Lung (tissue), 12 donors: ENCODE data around the gene PRKCSH. TPM values are rescaled to one million over a fixed set of nuclear protein-coding genes. Genes with fewer than 3 reads are reported as not detected.
"Not testable (repeated sequence)": the region's sequence is repeated elsewhere in the genome, so short reads cannot be mapped to it uniquely, and the experiment has no call there.

ENCODE experiments used
- ATAC-seq: fragments of 200-7000 bp; cut with Tn5 transposase; one replicate; pipeline ENCODE4 v1.9.1; 2020; ENCODE audit warnings: moderate number of reproducible peaks; ENCODE audit not compliant: insufficient read depth, low FRiP score
- DNase-seq, 3 donors: peaks; one replicate each; pipeline ENCODE4 v3.0.0-alpha.2; 2013 to 2017
- H3K27ac ChIP-seq, 2 donors: one replicate each; pipeline ENCODE4 v1.5.1; 2013; ENCODE audit warnings: mild to moderate bottlenecking in 2 of 2, moderate library complexity in 2 of 2, control low read depth in 1 of 2, inconsistent platforms in 1 of 2, low read depth in 1 of 2, low read length in 1 of 2
- H3K27me3 ChIP-seq, 3 donors: one replicate each; pipeline ENCODE4 v1.5.1; 2013; ENCODE audit warnings: low read length in 2 of 3; ENCODE audit not compliant: control insufficient read depth in 3 of 3, insufficient read depth in 3 of 3
- H3K36me3 ChIP-seq, 4 donors: one replicate each; pipeline ENCODE4 v1.5.1; 2013; ENCODE audit warnings: low read length in 4 of 4, mild to moderate bottlenecking in 1 of 4, moderate library complexity in 1 of 4; ENCODE audit not compliant: control insufficient read depth in 4 of 4, insufficient read depth in 4 of 4
- H3K4me1 ChIP-seq, 5 donors: one replicate each; pipeline ENCODE4 v1.5.1; 2013; ENCODE audit warnings: low read length in 5 of 5, mild to moderate bottlenecking in 2 of 5, moderate library complexity in 1 of 5; ENCODE audit not compliant: control insufficient read depth in 5 of 5, insufficient read depth in 5 of 5
- H3K4me3 ChIP-seq: one replicate; pipeline ENCODE4 v1.5.1; 2013; ENCODE audit warnings: mild to moderate bottlenecking, control low read depth, moderate library complexity
- H3K9ac ChIP-seq, 2 donors: one replicate each; pipeline ENCODE4 v1.5.1; 2013; ENCODE audit warnings: low read length in 2 of 2, control low read depth in 1 of 2; ENCODE audit not compliant: insufficient read depth in 1 of 2
- H3K9me3 ChIP-seq, 4 donors: one replicate each; pipeline ENCODE4 v1.5.1; 2013; ENCODE audit warnings: low read length in 3 of 4, mild to moderate bottlenecking in 1 of 4, moderate library complexity in 1 of 4; ENCODE audit not compliant: control insufficient read depth in 4 of 4, insufficient read depth in 3 of 4
- CTCF ChIP-seq: IDR thresholded peaks from 2 replicates; pipeline ENCODE4 v1.5.1; 2012; ENCODE audit warnings: mild to moderate bottlenecking; ENCODE audit errors: control extremely low read depth, extremely low read depth
- WGBS, 2 donors: extraction: QIAGEN DNeasy Blood & Tissue Kit; methylation state at CpG; one replicate each; pipeline ENCODE4 v1.1.7; 2013; 5-methylcytosine and 5-hydroxymethylcytosine counted together
- polyA plus RNA-seq, 2 donors: library from polyadenylated mRNA; stranded (reverse); fragments of 200-250 nt; gene quantifications; one replicate each; pipeline ENCODE4 v1.2.1, GENCODE V29; 2013
- total RNA-seq, 2 donors: library from RNA; depleted of rRNA in 1 of 2; stranded (reverse); fragments of >200 nt in 1 of 2; gene quantifications; one replicate each; pipeline ENCODE4 v1.2.1, GENCODE V29; 2014 to 2021
- donor health status: control.
- donor health status: control.
- donor health status: Bipolar disorder and iron deficiency.
- donor health status: healthy.
- donor health status: DM: yes; HTN: yes; CAD: no.

PRKCSH gene
- total and polyA plus RNA-seq, 4 donors, result 115 to 315 (median 158) TPM

- ATAC-seq, result no peak
- no peak for TF ChIP-seq CTCF
- no peak overlapping the region for H3K27ac ChIP-seq
- H3K36me3 ChIP-seq, result no peaks in the 10 kb centered on the region
- WGBS, 2 donors, result 39 to 49% methylated on average over 8 of the region's 8 CpGs
- no peaks in the 10 kb centered on the region for H3K27me3 ChIP-seq
- H3K9ac ChIP-seq, result no peak overlapping the region
- peaks cover 0 to 6% (median 2%) of the 10 kb centered on the region in 4 donors for H3K9me3 ChIP-seq
- DNase-seq, result no peak
- no peak overlapping the region for H3K4me3 ChIP-seq
- H3K4me1 ChIP-seq, result peaks cover 0 to 5% (median 0%) of the 10 kb centered on the region in 5 donors
These were observed 30.2 kb downstream of the PRKCSH start for GRCh38 chr19:11465600-11465999.

GRCh38 chr19:11468266-11468845, 32.9 kb downstream of the PRKCSH start:
- DNase-seq, H3K9ac ChIP-seq, H3K4me1 ChIP-seq, H3K4me3 ChIP-seq, H3K27me3 ChIP-seq, H3K36me3 ChIP-seq, ATAC-seq, H3K9me3 ChIP-seq, H3K27ac ChIP-seq: not testable (repeated sequence)
- 64 to 78% methylated on average over 8 of the region's 8 CpGs for WGBS, 2 donors

- no peak overlapping the region for H3K27ac ChIP-seq
- no peak overlapping the region for H3K4me3 ChIP-seq
- H3K27me3 ChIP-seq, result peaks cover 0 to 15% (median 15%) of the 10 kb centered on the region in 3 donors
- H3K9ac ChIP-seq, result no peak overlapping the region
- no peaks in the 10 kb centered on the region for H3K36me3 ChIP-seq
- WGBS, 2 donors, result 77 to 92% methylated on average over 4 of the region's 4 CpGs
- ATAC-seq (no peak), DNase-seq (no peak)
- no peaks in the 10 kb centered on the region for H3K4me1 ChIP-seq
- TF ChIP-seq CTCF, result no peak
- H3K9me3 ChIP-seq, result no peaks in the 10 kb centered on the region
These were observed 38.3 kb downstream of the PRKCSH start for GRCh38 chr19:11473725-11474124.

GRCh38 chr19:11475343-11475742, 39.9 kb downstream of the PRKCSH start:
- WGBS, 2 donors, result 96 to 100% methylated on average over 3 of the region's 3 CpGs

More at GRCh38 chr19:11475343-11475742, 39.9 kb downstream of the PRKCSH start:
- DNase-seq, H3K4me1 ChIP-seq, H3K4me3 ChIP-seq, ATAC-seq, H3K9ac ChIP-seq, H3K9me3 ChIP-seq, H3K36me3 ChIP-seq, H3K27ac ChIP-seq: not testable (repeated sequence)
- peaks cover 0 to 23% (median 21%) of the 10 kb centered on the region in 3 donors for H3K27me3 ChIP-seq
